Uterus (tissue), 4 donors: ENCODE results near the gene SLC9A7. TPM values are rescaled to one million over a fixed set of nuclear protein-coding genes. Genes with fewer than 3 reads are reported as not detected.

ENCODE experiments used
- DNase-seq, 2 donors: peaks; one replicate each; pipeline ENCODE4 v3.0.0-alpha.2; 2019 to 2020
- H3K27ac ChIP-seq, 2 donors: fragments of 200-600 bp; sonication (generic); 1 replicate in 1 of 2; 2 replicates in 1 of 2; pipeline ENCODE4 v1.5.1; 2016 to 2018
- H3K27me3 ChIP-seq, 2 donors: fragments of 200-600 bp; sonication (generic); one replicate each; pipeline ENCODE4 v1.5.1; 2018 to 2019; ENCODE audit warnings: control low read depth in 1 of 2
- H3K36me3 ChIP-seq, 2 donors: fragments of 200-600 bp; sonication (generic); one replicate each; pipeline ENCODE4 v1.5.1; 2019; ENCODE audit warnings: control low read depth in 1 of 2
- H3K4me1 ChIP-seq, 2 donors: fragments of 200-600 bp; sonication (generic); one replicate each; pipeline ENCODE4 v1.5.1; 2018 to 2019; ENCODE audit warnings: control low read depth in 1 of 2
- H3K4me3 ChIP-seq, 2 donors: fragments of 200-600 bp; sonication (generic); 1 replicate in 1 of 2; 2 replicates in 1 of 2; pipeline ENCODE4 v1.5.1; 2018 to 2019; ENCODE audit warnings: mild to moderate bottlenecking in 1 of 2
- H3K9me3 ChIP-seq, 2 donors: fragments of 200-600 bp; sonication (generic); one replicate each; pipeline ENCODE4 v1.5.1; 2019; ENCODE audit warnings: control low read depth in 1 of 2
- CTCF ChIP-seq, 4 experiments: fragments of 200-600 bp in 2 of 4; fragments of 450-650 bp in 2 of 4; sonication (generic) in 2 of 4; IDR thresholded peaks; one replicate each; pipeline ENCODE4 v1.5.1; 2016 to 2019; ENCODE audit warnings: antibody characterized with exemption in 4 of 4, mild to moderate bottlenecking in 2 of 4, moderate library complexity in 1 of 4
- POLR2A ChIP-seq, 2 donors: fragments of 450-650 bp; IDR thresholded peaks; one replicate each; pipeline ENCODE4 v1.6.1; 2016; ENCODE audit warnings: antibody characterized with exemption in 2 of 2, mild to moderate bottlenecking in 1 of 2, moderate library complexity in 1 of 2
- intact Hi-C: fragments of 100-400 bp; cut with DNase I; formaldehyde crosslinking; loops from one replicate; pipeline ENCODE4 v1.15.1; 2023; ENCODE audit warnings: low total_unique reads
- total RNA-seq, 4 donors: library from RNA; depleted of rRNA in 3 of 4; stranded (reverse); fragments of >200 nt in 3 of 4; gene quantifications; one replicate each; pipeline versions ENCODE4 v1.1.0 to v1.2.4, GENCODE V29; 2014 to 2023
- donor health status: DM: yes; HTN: yes; CAD: no.

Gene SLC9A7
- total RNA-seq, 4 donors from 2014 or later, result 0.51 to 6.4 (median 3.3) TPM

GRCh38 chrX:46588263-46588662, 170.7 kb downstream of the SLC9A7 start:
- intact Hi-C loops, result no loop called here
- TF ChIP-seq CTCF (IDR thresholded peaks at IDR 0.05) (no peak), POLR2A (IDR thresholded peaks at IDR 0.05) (no peak)
- Histone ChIP-seq H3K27ac (peak overlapping the region; percentile 28 to 39), H3K4me1 (no peaks in the 10 kb centered on the region), H3K4me3 (no peak overlapping the region), H3K9me3 (no peaks in the 10 kb centered on the region), H3K36me3 (no peaks in the 10 kb centered on the region), H3K27me3 (no peaks in the 10 kb centered on the region)
- DNase-seq, result peak; percentile 36 to 58

- no peaks in the 10 kb centered on the region for H3K4me1 ChIP-seq
- no peak for TF ChIP-seq POLR2A (IDR thresholded peaks at IDR 0.05)
- TF ChIP-seq CTCF (IDR thresholded peaks at IDR 0.05), result no peak
- intact Hi-C loops, result no loop called here
- H3K36me3 ChIP-seq, result no peaks in the 10 kb centered on the region
- no peak for DNase-seq
- no peak overlapping the region for H3K4me3 ChIP-seq
- H3K9me3 ChIP-seq, result no peaks in the 10 kb centered on the region
- no peaks in the 10 kb centered on the region for H3K27me3 ChIP-seq
- H3K27ac ChIP-seq, result peak overlapping the region; percentile 28 to 39
Observed at GRCh38 chrX:46587753-46588171, 171.2 kb downstream of the SLC9A7 start.

- DNase-seq, result peak in 1 of 2 donors; percentile 31
- no peaks in the 10 kb centered on the region for H3K36me3 ChIP-seq
- intact Hi-C loops, result no loop called here
- H3K9me3 ChIP-seq, result no peaks in the 10 kb centered on the region
- no peaks in the 10 kb centered on the region for H3K27me3 ChIP-seq
- TF ChIP-seq POLR2A (IDR thresholded peaks at IDR 0.05) (no peak), CTCF (IDR thresholded peaks at IDR 0.05) (no peak)
- H3K4me1 ChIP-seq, result no peaks in the 10 kb centered on the region
- peak overlapping the region; percentile 28 to 39 for H3K27ac ChIP-seq
- no peak overlapping the region for H3K4me3 ChIP-seq
Observed at GRCh38 chrX:46587158-46587557, 171.8 kb downstream of the SLC9A7 start.

- intact Hi-C loops, result no loop called here
- no peaks in the 10 kb centered on the region for H3K9me3 ChIP-seq
- no peaks in the 10 kb centered on the region for H3K36me3 ChIP-seq
- no peak overlapping the region for H3K27ac ChIP-seq
- no peaks in the 10 kb centered on the region for H3K27me3 ChIP-seq
- no peaks in the 10 kb centered on the region for H3K4me1 ChIP-seq
- TF ChIP-seq POLR2A (IDR thresholded peaks at IDR 0.05), result no peak
- TF ChIP-seq CTCF (IDR thresholded peaks at IDR 0.05), result no peak
- DNase-seq, result no peak
- no peak overlapping the region for H3K4me3 ChIP-seq
Observed at GRCh38 chrX:46584736-46585135, 174.2 kb downstream of the SLC9A7 start.

GRCh38 chrX:46582966-46583365, 176.0 kb downstream of the SLC9A7 start:
- no peaks in the 10 kb centered on the region for H3K36me3 ChIP-seq
- H3K27me3 ChIP-seq, result no peaks in the 10 kb centered on the region
- peak in 1 of 2 donors; percentile 43 for DNase-seq
- intact Hi-C loops, result no loop called here
- H3K4me1 ChIP-seq, result no peaks in the 10 kb centered on the region
- TF ChIP-seq POLR2A (IDR thresholded peaks at IDR 0.05) (no peak), CTCF (IDR thresholded peaks at IDR 0.05) (no peak)
- no peak overlapping the region for H3K4me3 ChIP-seq
- peak overlapping the region; percentile 33 to 54 for H3K27ac ChIP-seq
- no peaks in the 10 kb centered on the region for H3K9me3 ChIP-seq
